Upper lobe of left lung (tissue), 6 donors: Measurements from ENCODE around the gene IL33. TPM values are rescaled to one million over a fixed set of nuclear protein-coding genes. Genes with fewer than 3 reads are reported as not detected.

ENCODE experiments used
- ATAC-seq, 2 donors: fragments of 200-7000 bp; cut with Tn5 transposase; one replicate each; pipeline ENCODE4 v1.9.1; 2022; ENCODE audit warnings: mild to moderate bottlenecking in 2 of 2, moderate library complexity in 2 of 2; ENCODE audit not compliant: low FRiP score in 2 of 2
- DNase-seq, 2 donors: peaks; one replicate each; pipeline ENCODE4 v3.0.0-alpha.2; 2019 to 2020
- H3K27ac ChIP-seq, 4 donors: fragments of 200-600 bp; sonication (generic); one replicate each; pipeline ENCODE4 v1.5.1; 2016 to 2019
- H3K27me3 ChIP-seq, 4 donors: fragments of 200-600 bp; sonication (generic); one replicate each; pipeline ENCODE4 v1.5.1; 2017 to 2019
- H3K36me3 ChIP-seq, 4 donors: fragments of 200-600 bp; sonication (generic); one replicate each; pipeline ENCODE4 v1.5.1; 2016 to 2019
- H3K4me1 ChIP-seq, 4 donors: fragments of 200-600 bp; sonication (generic); one replicate each; pipeline ENCODE4 v1.5.1; 2018 to 2019
- H3K4me3 ChIP-seq, 4 donors: fragments of 200-600 bp; sonication (generic); one replicate each; pipeline ENCODE4 v1.5.1; 2017 to 2019; ENCODE audit warnings: mild to moderate bottlenecking in 2 of 4, moderate library complexity in 1 of 4
- H3K9me3 ChIP-seq, 4 donors: fragments of 200-600 bp; sonication (generic); one replicate each; pipeline ENCODE4 v1.5.1; 2018 to 2019
- CTCF ChIP-seq, 6 experiments: fragments of 450-650 bp in 4 of 6; fragments of 200-600 bp in 2 of 6; sonication (generic) in 2 of 6; IDR thresholded peaks; one replicate each; pipeline ENCODE4 v1.5.1; 2016 to 2019; ENCODE audit warnings: antibody characterized with exemption in 6 of 6
- EP300 ChIP-seq, 4 donors: sonication (generic); formaldehyde crosslinking; IDR thresholded peaks; one replicate each; pipeline ENCODE4 v1.5.1; 2017; ENCODE audit warnings: antibody characterized with exemption in 4 of 4, control low read depth in 2 of 4
- POLR2A ChIP-seq, 4 donors: fragments of 450-650 bp; IDR thresholded peaks; one replicate each; pipeline ENCODE4 v1.5.1; 2016 to 2017; ENCODE audit warnings: antibody characterized with exemption in 4 of 4, mild to moderate bottlenecking in 2 of 4
- POLR2AphosphoS5 ChIP-seq, 2 donors: sonication (generic); formaldehyde crosslinking; IDR thresholded peaks; one replicate each; pipeline ENCODE4 v1.5.1; 2017; ENCODE audit warnings: antibody characterized with exemption in 2 of 2
- WGBS, 2 donors: methylation state at CpG; one replicate each; pipeline ENCODE4 v1.1.5; 2017 to 2018; 5-methylcytosine and 5-hydroxymethylcytosine counted together
- total RNA-seq, 6 donors: library from RNA; depleted of rRNA in 4 of 6; stranded (reverse); fragments of >200 nt in 4 of 6; gene quantifications; one replicate each; pipeline versions ENCODE4 v1.1.0 to v1.2.1, GENCODE V29; 2016 to 2021
- donor health status: DM: no; HTN: no; CAD: no; lungs with moderate emphysema.
- donor health status: DM: no; HTN: yes; CAD: no; lungs with severe emphysema.

The IL33 gene
- total RNA-seq, 6 donors from 2014 or later: 4.2 to 60.6 (median 19.3) TPM

GRCh38 chr9:6302417-6302816, 86.8 kb downstream of the IL33 start:
- ATAC-seq (no peak), DNase-seq (no peak)
- H3K36me3 ChIP-seq: no peaks in the 10 kb centered on the region
- TF ChIP-seq EP300 (IDR thresholded peaks at IDR 0.05) (no peak), POLR2A (IDR thresholded peaks at IDR 0.05) (no peak), POLR2AphosphoS5 (IDR thresholded peaks at IDR 0.05) (no peak), CTCF (IDR thresholded peaks at IDR 0.05) (no peak)
- H3K4me1 ChIP-seq: no peaks in the 10 kb centered on the region
- no peak overlapping the region for H3K4me3 ChIP-seq
- no peaks in the 10 kb centered on the region for H3K9me3 ChIP-seq
- H3K27me3 ChIP-seq: no peaks in the 10 kb centered on the region
- no peak overlapping the region for H3K27ac ChIP-seq

GRCh38 chr9:6304232-6304631, 88.6 kb downstream of the IL33 start:
- TF ChIP-seq POLR2A (IDR thresholded peaks at IDR 0.05) (no peak), CTCF (IDR thresholded peaks at IDR 0.05) (no peak), EP300 (IDR thresholded peaks at IDR 0.05) (no peak), POLR2AphosphoS5 (IDR thresholded peaks at IDR 0.05) (no peak)
- Histone ChIP-seq H3K27ac (no peak overlapping the region), H3K4me3 (no peak overlapping the region), H3K36me3 (no peaks in the 10 kb centered on the region), H3K27me3 (no peaks in the 10 kb centered on the region), H3K4me1 (no peaks in the 10 kb centered on the region), H3K9me3 (no peaks in the 10 kb centered on the region)
- ATAC-seq (no peak), DNase-seq (no peak)

GRCh38 chr9:6305954-6306563, 90.5 kb downstream of the IL33 start:
- Histone ChIP-seq H3K4me3 (no peak overlapping the region), H3K4me1 (no peaks in the 10 kb centered on the region), H3K36me3 (no peaks in the 10 kb centered on the region), H3K27ac (no peak overlapping the region), H3K27me3 (no peaks in the 10 kb centered on the region), H3K9me3 (no peaks in the 10 kb centered on the region)
- WGBS, 2 donors: 83 to 94% methylated on average over 2 of the region's 2 CpGs
- DNase-seq: no peak
- ATAC-seq: peak in 1 of 2 donors; percentile 69
- TF ChIP-seq CTCF (IDR thresholded peaks at IDR 0.05): peak; percentile 7 to 73 (median 47)
- no peak for TF ChIP-seq POLR2A (IDR thresholded peaks at IDR 0.05)

Other genes with a start within 250 kb of the IL33 start
- gene RANBP6, start 200.2 kb upstream of the IL33 start, total RNA-seq: 10 to 100 TPM in 4 of 6 donors, 1 to 10 TPM in 2; 6.4 to 19.8 (median 12.6) TPM
- gene TPD52L3, start 112.6 kb downstream of the IL33 start, total RNA-seq: not detected
- 100 to 1,000 TPM in 1 of 6 donors, 10 to 100 TPM in 5; 30.4 to 110 (median 36.1) TPM for gene UHRF2, start 197.4 kb downstream of the IL33 start, total RNA-seq